Osteoblast (primary cell): Measurements from ENCODE around the gene SLC26A4. TPM values are rescaled to one million over a fixed set of nuclear protein-coding genes. Genes with fewer than 3 reads are reported as not detected.

Experiments
- DNase-seq: peaks from one replicate; pipeline ENCODE4 v3.0.0; 2011; ENCODE audit warnings: low spot score, mixed read lengths; ENCODE audit not compliant: insufficient read length; ENCODE audit errors: missing footprints
- H2AFZ ChIP-seq: 2 replicates; pipeline ENCODE4 v1.6.0; 2011; ENCODE audit warnings: mild to moderate bottlenecking, low read length
- H3K27ac ChIP-seq: 2 replicates; pipeline ENCODE4 v1.5.1; 2011; ENCODE audit warnings: mild to moderate bottlenecking, low read depth, low read length, moderate library complexity
- H3K27me3 ChIP-seq: 2 replicates; pipeline ENCODE4 v1.6.0; 2012; ENCODE audit warnings: mild to moderate bottlenecking, control low read depth, inconsistent platforms, low read length, moderate library complexity; ENCODE audit not compliant: insufficient read depth
- H3K36me3 ChIP-seq: 2 replicates; pipeline ENCODE4 v1.5.1; 2011; ENCODE audit warnings: mild to moderate bottlenecking, low read length, control low read depth, moderate library complexity; ENCODE audit not compliant: insufficient read depth
- H3K4me1 ChIP-seq: 2 replicates; pipeline ENCODE4 v1.5.1; 2011; ENCODE audit warnings: mild to moderate bottlenecking, low read length, control low read depth, moderate library complexity; ENCODE audit not compliant: insufficient read depth
- H3K4me2 ChIP-seq: 2 replicates; pipeline ENCODE4 v1.6.0; 2011; ENCODE audit warnings: mild to moderate bottlenecking, low read length; ENCODE audit not compliant: insufficient read depth
- H3K4me3 ChIP-seq: fragments of 200-600 bp; sonication (generic); 3 replicates; pipeline ENCODE4 v1.5.1; 2012; ENCODE audit warnings: mild to moderate bottlenecking, low read length, inconsistent platforms; ENCODE audit not compliant: insufficient read depth
- H3K79me2 ChIP-seq: 2 replicates; pipeline ENCODE4 v1.6.0; 2012; ENCODE audit warnings: mild to moderate bottlenecking, low read length, control low read depth, inconsistent platforms; ENCODE audit not compliant: insufficient read depth
- H3K9me3 ChIP-seq: 2 replicates; pipeline ENCODE4 v1.5.1; 2011; ENCODE audit warnings: low read depth, low read length, control low read depth
- H4K20me1 ChIP-seq: 2 replicates; pipeline ENCODE4 v1.6.0; 2012; ENCODE audit warnings: mild to moderate bottlenecking, low read length, control low read depth; ENCODE audit not compliant: insufficient read depth
- CTCF ChIP-seq: IDR thresholded peaks from 2 replicates; pipeline ENCODE4 v1.5.1; 2011; ENCODE audit warnings: mild to moderate bottlenecking, low read depth, low read length, moderate library complexity; ENCODE audit errors: extremely low read depth
- small RNA-seq: library from RNA; depleted of rRNA; stranded (forward); fragments of <200 nt; gene quantifications from one replicate; pipeline ENCODE3, GENCODE V24; 2012
- total RNA-seq: library from RNA; depleted of rRNA; stranded (reverse); fragments of >200 nt; gene quantifications from 2 replicates; pipeline ENCODE4 v1.2.3, GENCODE V29; 2012

SLC26A4 gene
- total RNA-seq, 1 donor = 0.36 TPM

- no peaks in the 10 kb centered on the region for H4K20me1 ChIP-seq
- no peak overlapping the region for H2AFZ ChIP-seq
- no peak overlapping the region for H3K27ac ChIP-seq
- H3K4me2 ChIP-seq = no peak overlapping the region
- DNase-seq = no peak
- no peak for TF ChIP-seq CTCF
- H3K79me2 ChIP-seq = no peaks in the 10 kb centered on the region
- H3K4me1 ChIP-seq = no peaks in the 10 kb centered on the region
- peaks cover 46% of the 10 kb centered on the region for H3K36me3 ChIP-seq
- no peak overlapping the region for H3K4me3 ChIP-seq
- no peaks in the 10 kb centered on the region for H3K9me3 ChIP-seq
- no peaks in the 10 kb centered on the region for H3K27me3 ChIP-seq
Measured at GRCh38 chr7:107758667-107759066, 98.0 kb downstream of the SLC26A4 start.

- Histone ChIP-seq H3K9me3 (no peaks in the 10 kb centered on the region), H3K79me2 (no peaks in the 10 kb centered on the region), H4K20me1 (no peaks in the 10 kb centered on the region), H3K4me2 (no peak overlapping the region), H2AFZ (no peak overlapping the region), H3K27ac (no peak overlapping the region), H3K4me3 (no peak overlapping the region), H3K27me3 (peaks cover 13% of the 10 kb centered on the region), H3K36me3 (no peaks in the 10 kb centered on the region), H3K4me1 (no peaks in the 10 kb centered on the region)
- TF ChIP-seq CTCF = no peak
- DNase-seq = no peak
Measured at GRCh38 chr7:107767391-107767790, 106.8 kb downstream of the SLC26A4 start.

Small RNAs within 50 kb of the gene (small RNA-seq; reads per million reads assigned to genes)
- gene BANF1P5 = not detected

Other genes starting within 250 kb of the SLC26A4 start
- gene GPR22, start 190.8 kb upstream of the SLC26A4 start, total RNA-seq = not detected in 2 replicates
- 29.7 and 51.0 TPM in 2 replicates for gene COG5, start 96.9 kb upstream of the SLC26A4 start, total RNA-seq
- gene DUS4L, start 96.9 kb upstream of the SLC26A4 start, total RNA-seq = 5.4 and 8.5 TPM in 2 replicates
- 43.1 and 52.2 TPM in 2 replicates for gene BCAP29, start 80.6 kb upstream of the SLC26A4 start, total RNA-seq
- gene CBLL1, start 83.3 kb downstream of the SLC26A4 start, total RNA-seq = 25.7 and 32.7 TPM in 2 replicates
- gene SLC26A3, start 142.4 kb downstream of the SLC26A4 start, total RNA-seq = not detected in 2 replicates
- gene DLD, start 230.4 kb downstream of the SLC26A4 start, total RNA-seq = 53.6 and 55.4 TPM in 2 replicates